ENCODE measurements around the gene AUTS2.
A peak's percentile ranks its signal among the peaks of the same experiment; 100 is the strongest.

AUTS2 gene

GRCh38 chr7:69910150-69910549 lies 311.9 kb downstream of the AUTS2 start:
- no peak for DNase-seq

- DNase-seq, result no peak
These were observed 313.1 kb downstream of the AUTS2 start for GRCh38 chr7:69911337-69911736.

GRCh38 chr7:69912141-69912540 lies 313.9 kb downstream of the AUTS2 start:
- DNase-seq, result no peak

GRCh38 chr7:69912846-69913245 lies 314.6 kb downstream of the AUTS2 start:
- DNase-seq, result no peak

- DNase-seq, result no peak
These were observed 321.3 kb downstream of the AUTS2 start for GRCh38 chr7:69919426-69920111.

GRCh38 chr7:69920797-69921196 lies 322.5 kb downstream of the AUTS2 start:
- DNase-seq, result no peak

GRCh38 chr7:69922026-69922803 lies 323.9 kb downstream of the AUTS2 start:
- no peak for DNase-seq

GRCh38 chr7:69927461-69927860 lies 329.2 kb downstream of the AUTS2 start:
- no peak for DNase-seq

GRCh38 chr7:69928621-69929020 lies 330.3 kb downstream of the AUTS2 start:
- DNase-seq, result no peak

- DNase-seq, result no peak
These were observed 331.3 kb downstream of the AUTS2 start for GRCh38 chr7:69929622-69930021.

- DNase-seq, result no peak
These were observed 333.9 kb downstream of the AUTS2 start for GRCh38 chr7:69932034-69932628.

GRCh38 chr7:69934144-69934903 lies 336.0 kb downstream of the AUTS2 start:
- no peak for DNase-seq

- no peak for DNase-seq
These were observed 336.8 kb downstream of the AUTS2 start for GRCh38 chr7:69935107-69935506.

GRCh38 chr7:69937097-69937496 lies 338.8 kb downstream of the AUTS2 start:
- no peak for DNase-seq

GRCh38 chr7:69939317-69939716 lies 341.0 kb downstream of the AUTS2 start:
- no peak for DNase-seq

- DNase-seq, result no peak
These were observed 342.9 kb downstream of the AUTS2 start for GRCh38 chr7:69941077-69941651.

- no peak for DNase-seq
These were observed 344.3 kb downstream of the AUTS2 start for GRCh38 chr7:69942573-69942972.

GRCh38 chr7:69946901-69947300 lies 348.6 kb downstream of the AUTS2 start:
- DNase-seq, result no peak

- no peak for DNase-seq
These were observed 349.7 kb downstream of the AUTS2 start for GRCh38 chr7:69947998-69948397.

GRCh38 chr7:69949122-69949521 lies 350.8 kb downstream of the AUTS2 start:
- no peak for DNase-seq

- no peak for DNase-seq
These were observed 353.2 kb downstream of the AUTS2 start for GRCh38 chr7:69951458-69951857.

- DNase-seq, result peak in 1 of 2 donors; percentile 6
These were observed 355.1 kb downstream of the AUTS2 start for GRCh38 chr7:69953136-69954067.

All from CD4-positive, alpha-beta T cell treated with Interleukin-1 beta for 1 hour (primary cell).